GM12878 (cell line): Measurements from ENCODE around the gene EIF4H. TPM values are rescaled to one million over a fixed set of nuclear protein-coding genes. Genes with fewer than 3 reads are reported as not detected.

Experiments
- ATAC-seq: fragments of 200-7000 bp; cut with Tn5 transposase; 3 replicates; pipeline ENCODE4 v1.9.1; 2020; ENCODE audit warnings: mild to moderate bottlenecking, moderate library complexity
- BruUV-seq: library from RNA; stranded (reverse); fragments of 400-500 nt; replicated peaks from 2 replicates; lab custom pipeline; 2021; lab: Mats Ljungman, UMichigan
- CTCF ChIA-PET: fragments of 300-600 bp; sonication (Branson Sonifier 250); formaldehyde crosslinking; extraction: SDS; loops from one replicate; lab custom pipeline; 2021; ENCODE audit warnings: inconsistent platforms; lab: Yijun Ruan, JAX
- POLR2A ChIA-PET: fragments of 350-600 bp; formaldehyde crosslinking; extraction: SDS; loops from one replicate; lab custom pipeline; 2021; ENCODE audit warnings: inconsistent platforms; lab: Charles Lee
- RAD21 ChIA-PET: fragments of 300-600 bp; sonication (Branson Sonifier 250); formaldehyde crosslinking; loops from one replicate; lab custom pipeline; 2023; ENCODE audit warnings: antibody characterized with exemption; ENCODE audit not compliant: unreplicated experiment; lab: Charles Lee
- SMC1A ChIA-PET: fragments of 300-600 bp; sonication (Branson Sonifier 250); formaldehyde crosslinking; loops from one replicate; lab custom pipeline; 2023; ENCODE audit not compliant: unreplicated experiment, uncharacterized antibody; lab: Charles Lee
- DNase-seq: peaks from one replicate; pipeline ENCODE4 v3.0.0-alpha.2; 2011; ENCODE audit warnings: low read depth, low spot score
- FAIRE-seq: peaks from 3 replicates; lab custom pipeline; 2011; peaks lifted over from hg19 to GRCh38; lab: Jason Lieb, UNC
- H2AFZ ChIP-seq: 2 replicates; pipeline ENCODE4 v1.6.0; 2011; ENCODE audit warnings: low read depth, low read length, control low read depth; ENCODE audit not compliant: control insufficient read depth
- H3K27ac ChIP-seq: 2 replicates; pipeline ENCODE4 v1.5.1; 2011; ENCODE audit warnings: control low read depth; ENCODE audit not compliant: control insufficient read depth, insufficient read depth
- H3K27me3 ChIP-seq, 2 experiments: replicated peaks in 1 of 2; 2 replicates each; pipeline versions ENCODE4 v1.6.0 to v1.6.1; 2011; ENCODE audit warnings: low read length in 1 of 2; ENCODE audit not compliant: control insufficient read depth in 2 of 2, insufficient read depth in 2 of 2
- H3K36me3 ChIP-seq, 2 experiments: 2 replicates each; pipeline ENCODE4 v1.5.1; 2011; ENCODE audit warnings: low read length in 1 of 2; ENCODE audit not compliant: control insufficient read depth in 2 of 2, insufficient read depth in 2 of 2
- H3K4me1 ChIP-seq: 2 replicates; pipeline ENCODE4 v1.6.1; 2011; ENCODE audit warnings: mild to moderate bottlenecking, low read length, moderate library complexity, mixed read lengths; ENCODE audit not compliant: control insufficient read depth, insufficient read depth
- H3K4me2 ChIP-seq: 2 replicates; pipeline ENCODE4 v1.6.0; 2011; ENCODE audit warnings: control low read depth; ENCODE audit not compliant: control insufficient read depth, insufficient read depth
- H3K4me3 ChIP-seq: fragments of 200-600 bp; sonication (generic); 2 replicates; pipeline ENCODE4 v1.5.1; 2016
- H3K79me2 ChIP-seq: 2 replicates; pipeline ENCODE4 v1.6.0; 2011; ENCODE audit warnings: low read length; ENCODE audit not compliant: control insufficient read depth, insufficient read depth
- H3K9ac ChIP-seq: 2 replicates; pipeline ENCODE4 v1.8.0; 2011; ENCODE audit warnings: low read length, control low read depth, mixed read lengths; ENCODE audit not compliant: control insufficient read depth, insufficient read depth
- H3K9me3 ChIP-seq: replicated peaks from 3 replicates; pipeline ENCODE4 v1.5.1; 2011; ENCODE audit warnings: mild to moderate bottlenecking, low read length; ENCODE audit not compliant: control insufficient read depth, insufficient read depth
- H4K20me1 ChIP-seq: 2 replicates; pipeline ENCODE4 v1.6.0; 2011; ENCODE audit not compliant: control insufficient read depth, insufficient read depth
- CREM ChIP-seq: IDR thresholded peaks from 2 replicates; pipeline ENCODE4 v1.6.1; 2014; ENCODE audit warnings: antibody characterized with exemption, low read depth
- KDM1A ChIP-seq: fragments of 200-600 bp; sonication (generic); IDR thresholded peaks from 2 replicates; pipeline ENCODE4 v1.6.1; 2016; ENCODE audit warnings: borderline replicate concordance
- NBN ChIP-seq: fragments of 450-650 bp; IDR thresholded peaks from 2 replicates; pipeline ENCODE4 v1.6.1; 2016
- SUZ12 ChIP-seq: fragments of 200-600 bp; sonication (generic); IDR thresholded peaks from one replicate; pipeline ENCODE4 v1.6.1; 2018; ENCODE audit warnings: antibody characterized with exemption, mild to moderate bottlenecking; ENCODE audit not compliant: unreplicated experiment
- TCF12 ChIP-seq: IDR thresholded peaks from 2 replicates; pipeline ENCODE4 v1.6.1; 2011; ENCODE audit warnings: low read depth, mild to moderate bottlenecking, low read length
- WGBS: methylation state at CpG from one replicate; pipeline ENCODE4 v1.1.6; 2016; ENCODE audit warnings: low lambda C conversion rate; ENCODE audit not compliant: insufficient replicate concordance, insufficient coverage; ENCODE audit errors: missing lambda C conversion rate; 5-methylcytosine and 5-hydroxymethylcytosine counted together
- in situ Hi-C: fragments of 300-500 bp; cut with MboI; formaldehyde crosslinking; loops from 9 replicates; pipeline ENCODE4 v1.14.3; 2018; ENCODE audit warnings: mixed read lengths
- intact Hi-C: fragments of 100-400 bp; cut with micrococcal nuclease; formaldehyde crosslinking; loops from one replicate; pipeline ENCODE4 v1.14.2; 2022; ENCODE audit not compliant: unreplicated experiment
- polyA plus RNA-seq, 11 experiments: library from polyadenylated mRNA; depleted of rRNA in 4 of 11; unstranded in 6 of 11; stranded (reverse) in 5 of 11; fragments of >200 nt; fragmentation: Nextera tagmentation in 4 of 11; fragmentation: Illumina TruSeq in 1 of 11; extraction: Ambion mirVana in 4 of 11; extraction: Trizol in 1 of 11; gene quantifications; 1 replicate in 1 of 11; 2 replicates in 10 of 11; pipeline versions ENCODE4 v1.2.1 to v1.2.3, GENCODE V29; 2011 to 2016; ENCODE audit warnings: inconsistent platforms in 2 of 11, missing spikeins in 2 of 11, low read depth in 1 of 11
- total RNA-seq, 4 experiments: library from RNA; depleted of rRNA in 3 of 4; stranded (reverse); fragments of >200 nt in 3 of 4; fragmentation: Illumina TruSeq in 1 of 4; extraction: Trizol in 1 of 4; gene quantifications; 2 replicates each; pipeline versions ENCODE4 v1.2.1 to v1.2.3, GENCODE V29; 2013 to 2021
- TF ChIP-seq, protein P1 (sequence below): fragments of 450-650 bp; IDR thresholded peaks from 2 replicates; pipeline ENCODE4 v1.6.1; 2017; ENCODE audit warnings: mild to moderate bottlenecking, moderate library complexity
- TF ChIP-seq, protein P2 (sequence below): fragments of 450-650 bp; IDR thresholded peaks from 2 replicates; pipeline ENCODE4 v1.6.1; 2016; ENCODE audit warnings: mild to moderate bottlenecking
- TF ChIP-seq, protein P3 (sequence below): IDR thresholded peaks from 2 replicates; pipeline ENCODE4 v1.6.1; 2012; ENCODE audit warnings: low read depth, low read length, improper control_type of control experiment
- TF ChIP-seq, protein P4 (sequence below): IDR thresholded peaks from 2 replicates; pipeline ENCODE4 v1.6.1; 2012; ENCODE audit warnings: mild to moderate bottlenecking, low read depth, low read length

EIF4H gene
- total and polyA plus RNA-seq, 10 of the 15 experiments (the other 5 are each of a cell fraction or from before 2014, with no cell fraction given) = 9.9 to 443 (median 258) TPM

DNA sequence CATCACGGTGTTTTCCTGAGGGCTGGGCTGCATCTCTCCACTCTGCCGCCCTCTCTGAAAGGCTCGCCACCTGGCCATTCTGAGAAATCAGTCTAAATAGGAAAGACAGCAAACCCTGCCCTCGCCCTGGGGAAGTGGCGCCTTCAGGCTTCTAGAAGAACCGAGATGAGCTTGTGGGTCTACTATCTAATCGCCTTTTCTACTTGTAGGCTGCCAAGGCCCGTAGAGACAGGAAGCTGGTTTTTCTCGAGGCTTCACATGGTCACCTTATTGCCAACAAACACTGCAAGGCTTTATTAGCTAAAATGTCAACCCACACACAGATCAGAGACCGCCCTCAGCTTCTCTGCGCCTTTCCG, 57.1 kb downstream of the EIF4H start:
- Histone ChIP-seq H2AFZ (peak overlapping the region; percentile 29; the same call in 1 of the 2 replicates), H3K27ac (peak overlapping the region; percentile 77), H3K4me3 (no peak overlapping the region), H3K79me2 (no peaks in the 10 kb centered on the region; the same call in 1 of the 2 replicates), H3K27me3 (no peaks in the 10 kb centered on the region), H3K36me3 (peaks cover 10 to 38% of the 10 kb centered on the region in 2 experiments), H4K20me1 (no peaks in the 10 kb centered on the region), H3K4me1 (peaks cover 42% of the 10 kb centered on the region), H3K9me3 (no peaks in the 10 kb centered on the region; the same call in 2 of the 3 replicates), H3K4me2 (0 out of 2 replicates have a peak overlapping the region, but pooled peaks have one; percentile 60), H3K9ac (peak overlapping the region; percentile 20; the same call in 1 of the 2 replicates)
- SMC1A ChIA-PET = interaction anchor here (0.5 to 3.3 kb wide), 12 partner anchors 10 to 61 kb away, joined by 3 to 30 read pairs (median 4); partner anchors contain the start of gene LAT2
- POLR2A ChIA-PET = interaction anchor here (0.6 to 3.6 kb wide), 11 partner anchors 10 to 75 kb away, joined by 3 to 37 read pairs (median 4); partner anchors contain the start of genes CLIP2, LAT2 and RFC2
- peak; percentile 78 for DNase-seq
- WGBS = 21% methylated on average over 12 of the region's 12 CpGs
- no TSS peak for BruUV-seq
- CTCF ChIA-PET = interaction anchor here (0.7 to 3.6 kb wide), 7 partner anchors 11 to 171 kb away, joined by 3 to 34 read pairs (median 5); partner anchors contain the start of gene LAT2
- intact Hi-C loops = no loop called here
- RAD21 ChIA-PET = interaction anchor here (0.8 to 6.1 kb wide), 12 partner anchors 11 to 170 kb away, joined by 3 to 36 read pairs (median 4); partner anchors contain the start of gene LAT2
- in situ Hi-C loops = no loop called here
- peak; percentile 75 for FAIRE-seq
- ATAC-seq = peak; percentile 88
- TF ChIP-seq SUZ12 (no peak), TCF12 (peak; percentile 79), CREM (no peak; the same call in 1 of the 2 replicates), NBN (no peak), KDM1A (no peak)
- TF ChIP-seq, protein P1, sequence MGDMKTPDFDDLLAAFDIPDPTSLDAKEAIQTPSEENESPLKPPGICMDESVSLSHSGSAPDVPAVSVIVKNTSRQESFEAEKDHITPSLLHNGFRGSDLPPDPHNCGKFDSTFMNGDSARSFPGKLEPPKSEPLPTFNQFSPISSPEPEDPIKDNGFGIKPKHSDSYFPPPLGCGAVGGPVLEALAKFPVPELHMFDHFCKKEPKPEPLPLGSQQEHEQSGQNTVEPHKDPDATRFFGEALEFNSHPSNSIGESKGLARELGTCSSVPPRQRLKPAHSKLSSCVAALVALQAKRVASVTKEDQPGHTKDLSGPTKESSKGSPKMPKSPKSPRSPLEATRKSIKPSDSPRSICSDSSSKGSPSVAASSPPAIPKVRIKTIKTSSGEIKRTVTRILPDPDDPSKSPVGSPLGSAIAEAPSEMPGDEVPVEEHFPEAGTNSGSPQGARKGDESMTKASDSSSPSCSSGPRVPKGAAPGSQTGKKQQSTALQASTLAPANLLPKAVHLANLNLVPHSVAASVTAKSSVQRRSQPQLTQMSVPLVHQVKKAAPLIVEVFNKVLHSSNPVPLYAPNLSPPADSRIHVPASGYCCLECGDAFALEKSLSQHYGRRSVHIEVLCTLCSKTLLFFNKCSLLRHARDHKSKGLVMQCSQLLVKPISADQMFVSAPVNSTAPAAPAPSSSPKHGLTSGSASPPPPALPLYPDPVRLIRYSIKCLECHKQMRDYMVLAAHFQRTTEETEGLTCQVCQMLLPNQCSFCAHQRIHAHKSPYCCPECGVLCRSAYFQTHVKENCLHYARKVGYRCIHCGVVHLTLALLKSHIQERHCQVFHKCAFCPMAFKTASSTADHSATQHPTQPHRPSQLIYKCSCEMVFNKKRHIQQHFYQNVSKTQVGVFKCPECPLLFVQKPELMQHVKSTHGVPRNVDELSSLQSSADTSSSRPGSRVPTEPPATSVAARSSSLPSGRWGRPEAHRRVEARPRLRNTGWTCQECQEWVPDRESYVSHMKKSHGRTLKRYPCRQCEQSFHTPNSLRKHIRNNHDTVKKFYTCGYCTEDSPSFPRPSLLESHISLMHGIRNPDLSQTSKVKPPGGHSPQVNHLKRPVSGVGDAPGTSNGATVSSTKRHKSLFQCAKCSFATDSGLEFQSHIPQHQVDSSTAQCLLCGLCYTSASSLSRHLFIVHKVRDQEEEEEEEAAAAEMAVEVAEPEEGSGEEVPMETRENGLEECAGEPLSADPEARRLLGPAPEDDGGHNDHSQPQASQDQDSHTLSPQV = 0 out of 2 replicates have a peak, but pooled peaks have one; percentile 7
- TF ChIP-seq, protein P2, sequence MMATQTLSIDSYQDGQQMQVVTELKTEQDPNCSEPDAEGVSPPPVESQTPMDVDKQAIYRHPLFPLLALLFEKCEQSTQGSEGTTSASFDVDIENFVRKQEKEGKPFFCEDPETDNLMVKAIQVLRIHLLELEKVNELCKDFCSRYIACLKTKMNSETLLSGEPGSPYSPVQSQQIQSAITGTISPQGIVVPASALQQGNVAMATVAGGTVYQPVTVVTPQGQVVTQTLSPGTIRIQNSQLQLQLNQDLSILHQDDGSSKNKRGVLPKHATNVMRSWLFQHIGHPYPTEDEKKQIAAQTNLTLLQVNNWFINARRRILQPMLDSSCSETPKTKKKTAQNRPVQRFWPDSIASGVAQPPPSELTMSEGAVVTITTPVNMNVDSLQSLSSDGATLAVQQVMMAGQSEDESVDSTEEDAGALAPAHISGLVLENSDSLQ = no peak
- TF ChIP-seq, protein P3, sequence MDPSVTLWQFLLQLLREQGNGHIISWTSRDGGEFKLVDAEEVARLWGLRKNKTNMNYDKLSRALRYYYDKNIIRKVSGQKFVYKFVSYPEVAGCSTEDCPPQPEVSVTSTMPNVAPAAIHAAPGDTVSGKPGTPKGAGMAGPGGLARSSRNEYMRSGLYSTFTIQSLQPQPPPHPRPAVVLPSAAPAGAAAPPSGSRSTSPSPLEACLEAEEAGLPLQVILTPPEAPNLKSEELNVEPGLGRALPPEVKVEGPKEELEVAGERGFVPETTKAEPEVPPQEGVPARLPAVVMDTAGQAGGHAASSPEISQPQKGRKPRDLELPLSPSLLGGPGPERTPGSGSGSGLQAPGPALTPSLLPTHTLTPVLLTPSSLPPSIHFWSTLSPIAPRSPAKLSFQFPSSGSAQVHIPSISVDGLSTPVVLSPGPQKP = no peak
- TF ChIP-seq, protein P4, sequence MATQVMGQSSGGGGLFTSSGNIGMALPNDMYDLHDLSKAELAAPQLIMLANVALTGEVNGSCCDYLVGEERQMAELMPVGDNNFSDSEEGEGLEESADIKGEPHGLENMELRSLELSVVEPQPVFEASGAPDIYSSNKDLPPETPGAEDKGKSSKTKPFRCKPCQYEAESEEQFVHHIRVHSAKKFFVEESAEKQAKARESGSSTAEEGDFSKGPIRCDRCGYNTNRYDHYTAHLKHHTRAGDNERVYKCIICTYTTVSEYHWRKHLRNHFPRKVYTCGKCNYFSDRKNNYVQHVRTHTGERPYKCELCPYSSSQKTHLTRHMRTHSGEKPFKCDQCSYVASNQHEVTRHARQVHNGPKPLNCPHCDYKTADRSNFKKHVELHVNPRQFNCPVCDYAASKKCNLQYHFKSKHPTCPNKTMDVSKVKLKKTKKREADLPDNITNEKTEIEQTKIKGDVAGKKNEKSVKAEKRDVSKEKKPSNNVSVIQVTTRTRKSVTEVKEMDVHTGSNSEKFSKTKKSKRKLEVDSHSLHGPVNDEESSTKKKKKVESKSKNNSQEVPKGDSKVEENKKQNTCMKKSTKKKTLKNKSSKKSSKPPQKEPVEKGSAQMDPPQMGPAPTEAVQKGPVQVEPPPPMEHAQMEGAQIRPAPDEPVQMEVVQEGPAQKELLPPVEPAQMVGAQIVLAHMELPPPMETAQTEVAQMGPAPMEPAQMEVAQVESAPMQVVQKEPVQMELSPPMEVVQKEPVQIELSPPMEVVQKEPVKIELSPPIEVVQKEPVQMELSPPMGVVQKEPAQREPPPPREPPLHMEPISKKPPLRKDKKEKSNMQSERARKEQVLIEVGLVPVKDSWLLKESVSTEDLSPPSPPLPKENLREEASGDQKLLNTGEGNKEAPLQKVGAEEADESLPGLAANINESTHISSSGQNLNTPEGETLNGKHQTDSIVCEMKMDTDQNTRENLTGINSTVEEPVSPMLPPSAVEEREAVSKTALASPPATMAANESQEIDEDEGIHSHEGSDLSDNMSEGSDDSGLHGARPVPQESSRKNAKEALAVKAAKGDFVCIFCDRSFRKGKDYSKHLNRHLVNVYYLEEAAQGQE = no peak
